CD4-positive, alpha-beta T cell treated with Interleukin-1 beta for 1 hour (primary cell): ENCODE results near the gene GPR35.
"Not testable (repeated sequence)": the region's sequence is repeated elsewhere in the genome, so short reads cannot be mapped to it uniquely, and the experiment has no call there.

Experiments
- DNase-seq, 2 donors: peaks; one replicate each; pipeline ENCODE4 v3.0.0-alpha.2; 2020 to 2022

Gene GPR35

GRCh38 chr2:240640939-240641338 lies 15.7 kb downstream of the GPR35 start:
- peak in 1 of 2 donors; percentile 25 for DNase-seq

GRCh38 chr2:240642061-240642805 lies 17.0 kb downstream of the GPR35 start:
- no peak for DNase-seq

GRCh38 chr2:240642806-240643092 lies 17.5 kb downstream of the GPR35 start:
- no peak for DNase-seq

- DNase-seq, result no peak
Measured at GRCh38 chr2:240643093-240643810, 18.0 kb downstream of the GPR35 start.

GRCh38 chr2:240643811-240644150 lies 18.5 kb downstream of the GPR35 start:
- no peak for DNase-seq

GRCh38 chr2:240644171-240644651 lies 18.9 kb downstream of the GPR35 start:
- no peak for DNase-seq

- no peak for DNase-seq
Measured at GRCh38 chr2:240644859-240645301, 19.6 kb downstream of the GPR35 start.

- DNase-seq, result no peak
Measured at GRCh38 chr2:240645346-240645745, 20.1 kb downstream of the GPR35 start.

GRCh38 chr2:240645801-240646175 lies 20.5 kb downstream of the GPR35 start:
- DNase-seq, result no peak

GRCh38 chr2:240646176-240646899 lies 21.1 kb downstream of the GPR35 start:
- DNase-seq, result peak; percentile 69 to 70

GRCh38 chr2:240646900-240647502 lies 21.7 kb downstream of the GPR35 start:
- no peak for DNase-seq

- no peak for DNase-seq
Measured at GRCh38 chr2:240647503-240648154, 22.3 kb downstream of the GPR35 start.

- DNase-seq, result no peak
Measured at GRCh38 chr2:240648155-240648649, 22.9 kb downstream of the GPR35 start.

- DNase-seq, result no peak
Measured at GRCh38 chr2:240648650-240649275, 23.5 kb downstream of the GPR35 start.

GRCh38 chr2:240649331-240649730 lies 24.1 kb downstream of the GPR35 start:
- DNase-seq, result no peak

GRCh38 chr2:240650254-240650965 lies 25.1 kb downstream of the GPR35 start:
- DNase-seq, result no peak

- no peak for DNase-seq
Measured at GRCh38 chr2:240651185-240651584, 25.9 kb downstream of the GPR35 start.

GRCh38 chr2:240655931-240656886 lies 30.9 kb downstream of the GPR35 start:
- DNase-seq, result peak; percentile 16 to 30

GRCh38 chr2:240659883-240660282 lies 34.6 kb downstream of the GPR35 start:
- not testable (repeated sequence) for DNase-seq

GRCh38 chr2:240662681-240663080 lies 37.4 kb downstream of the GPR35 start:
- DNase-seq, result no peak
